Left renal cortex interstitium (tissue), 4 donors: ENCODE measurements around the gene PUM1. TPM values are rescaled to one million over a fixed set of nuclear protein-coding genes. Genes with fewer than 3 reads are reported as not detected.
"Not testable (repeated sequence)": the region's sequence is repeated elsewhere in the genome, so short reads cannot be mapped to it uniquely, and the experiment has no call there.

Experiments
- DNase-seq, 4 donors: peaks; one replicate each; pipeline ENCODE4 v3.0.0-alpha.2; 2013; ENCODE audit warnings: low read depth in 4 of 4, low spot score in 2 of 4, missing footprints in 1 of 4
- polyA plus RNA-seq, 4 donors: library from polyadenylated mRNA; unstranded; fragments of 120-200 nt; gene quantifications; one replicate each; pipeline ENCODE4 v1.2.1, GENCODE V29; 2013; ENCODE audit not compliant: insufficient read length in 4 of 4

PUM1 gene
- polyA plus RNA-seq, 4 donors: 92.1 to 126 (median 115) TPM

DNA sequence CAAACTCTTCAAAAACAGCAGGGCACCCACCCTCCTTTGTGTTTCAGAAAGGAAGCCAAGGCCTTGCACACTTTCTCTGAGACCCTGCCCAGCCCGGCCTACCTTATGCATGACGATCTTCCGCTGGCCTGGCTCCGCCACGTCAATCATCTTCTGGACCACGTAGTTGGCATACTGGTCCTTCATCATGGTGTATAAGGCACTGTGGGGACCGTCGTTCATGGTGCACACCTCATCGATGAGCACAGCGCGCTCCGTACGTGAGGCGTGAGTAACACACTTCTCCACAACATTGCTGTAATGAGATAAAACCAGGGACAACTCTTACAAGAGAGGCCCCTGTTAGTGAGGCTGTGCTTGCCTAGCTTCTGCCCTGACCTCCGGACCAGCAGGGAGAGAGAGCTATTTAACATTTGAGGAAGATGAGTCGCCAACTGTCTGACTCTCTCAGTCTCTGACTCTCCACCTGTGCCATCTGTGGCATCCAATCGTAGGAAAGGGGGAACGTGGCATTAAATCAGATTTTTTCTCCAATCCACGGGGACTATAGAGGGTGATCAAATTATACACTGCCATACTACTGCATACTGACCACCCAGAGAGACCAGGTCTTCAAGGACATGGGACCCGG, 128.9 kb downstream of the PUM1 start:
- no peak for DNase-seq

DNA sequence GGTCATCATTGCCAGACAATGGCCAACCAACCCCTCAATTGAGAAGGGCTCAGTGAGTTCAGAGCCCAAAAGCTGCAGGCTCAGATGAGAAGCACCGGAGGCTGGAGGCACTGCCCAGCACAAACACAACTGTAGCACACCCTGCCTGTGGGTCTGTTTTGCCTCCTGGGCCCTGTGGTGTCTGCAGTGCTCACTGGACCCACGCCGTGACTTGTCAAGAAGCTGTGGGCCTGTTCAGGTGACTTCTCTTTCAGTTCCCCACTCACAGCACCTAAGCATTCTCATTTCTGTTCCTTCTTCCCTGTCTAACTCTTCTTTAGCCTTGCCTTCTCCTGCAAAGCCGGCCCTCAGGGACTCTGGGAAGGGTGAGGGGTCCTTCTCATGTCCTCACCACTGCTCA, 129.8 kb downstream of the PUM1 start:
- DNase-seq: not testable (repeated sequence)

DNA sequence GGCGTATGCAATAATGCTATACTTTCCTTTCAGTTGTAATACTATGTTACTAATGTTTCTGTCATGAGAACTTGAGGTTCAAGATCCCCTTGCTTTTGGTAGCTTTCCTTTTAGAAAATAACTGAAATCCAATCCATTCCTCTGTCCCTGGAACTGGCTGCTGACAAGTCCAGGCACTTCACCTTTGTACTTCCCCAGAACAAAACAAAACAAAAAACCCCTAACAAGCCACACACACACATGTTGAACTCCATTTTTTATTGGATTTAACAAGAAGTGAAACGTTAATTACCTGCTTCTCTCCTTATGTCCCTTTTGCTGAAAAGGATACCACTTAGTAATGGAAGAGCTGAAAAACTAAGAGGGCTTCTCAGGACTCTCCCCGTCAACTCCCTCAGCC, 130.9 kb downstream of the PUM1 start:
- no peak for DNase-seq

DNA sequence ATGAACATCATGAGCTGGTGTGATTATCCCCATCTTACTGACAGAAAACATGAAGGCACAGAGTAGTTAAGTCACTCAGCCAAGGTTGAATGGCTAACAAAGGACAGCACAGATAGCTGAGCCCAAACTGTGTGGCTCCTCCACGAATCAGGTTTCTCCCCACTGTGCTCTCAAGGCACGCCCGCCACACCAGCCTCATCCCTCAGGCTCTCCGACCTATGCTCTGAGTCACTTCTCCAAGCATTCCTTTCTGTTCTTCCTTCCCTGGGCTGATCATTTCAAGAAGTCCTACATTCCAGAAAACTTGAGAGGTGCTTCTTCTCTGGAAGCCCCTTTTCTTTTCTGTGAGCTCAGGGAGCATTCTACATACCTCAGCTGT, 131.7 kb downstream of the PUM1 start:
- DNase-seq: no peak

DNA sequence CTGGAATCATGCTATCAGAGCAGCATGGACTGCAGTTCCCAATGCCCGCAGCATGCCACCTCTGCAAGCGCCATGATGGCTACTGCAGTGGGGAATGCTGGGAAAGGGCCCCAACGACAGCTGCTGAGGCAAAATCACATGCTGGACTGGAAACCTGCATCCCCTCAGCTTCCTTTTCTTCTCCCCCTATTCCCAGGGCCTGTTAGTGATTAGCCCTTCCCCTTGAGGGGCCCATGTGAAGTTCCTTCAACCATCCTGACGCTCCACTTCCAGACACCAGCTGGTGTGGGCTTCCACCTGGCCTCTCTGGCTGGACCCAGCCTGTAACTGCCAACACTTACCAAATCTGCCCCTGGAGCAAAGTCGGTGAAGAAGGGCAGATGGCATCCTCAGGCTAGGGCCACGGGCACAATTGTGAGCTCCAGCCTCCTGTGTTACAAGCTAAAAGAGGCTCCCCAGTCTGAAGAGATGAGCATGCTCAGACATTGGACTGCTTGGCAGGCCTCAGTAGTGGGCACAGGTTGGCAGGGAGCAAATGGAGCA, 134.8 kb downstream of the PUM1 start:
- no peak for DNase-seq

DNA sequence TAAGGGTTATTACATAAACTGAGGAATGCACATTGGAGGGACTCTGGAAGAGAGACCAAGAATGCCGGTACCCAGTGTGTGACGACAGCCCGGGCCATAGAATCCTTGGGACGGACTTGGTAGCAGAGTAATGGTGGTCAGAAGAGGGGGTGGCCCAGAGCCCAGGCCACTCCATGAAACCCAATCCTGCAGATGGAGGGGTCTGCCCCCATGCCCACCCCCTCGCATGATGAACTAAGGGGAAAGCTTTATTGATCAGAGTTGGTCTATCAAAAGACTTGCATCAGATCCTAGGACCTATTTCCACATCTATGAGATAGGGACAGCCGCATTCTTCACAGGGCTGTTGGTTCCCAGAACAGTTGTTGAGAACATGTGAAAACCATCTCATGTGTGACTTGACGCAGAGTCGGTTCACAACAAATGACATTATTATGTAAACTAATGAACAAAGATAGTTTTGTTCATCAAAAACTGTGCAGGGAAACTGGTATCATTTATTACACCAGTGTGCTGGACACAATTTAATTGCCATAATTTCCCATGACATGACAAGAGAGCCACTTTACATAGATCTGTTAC, 135.5 kb downstream of the PUM1 start:
- no peak for DNase-seq

DNA sequence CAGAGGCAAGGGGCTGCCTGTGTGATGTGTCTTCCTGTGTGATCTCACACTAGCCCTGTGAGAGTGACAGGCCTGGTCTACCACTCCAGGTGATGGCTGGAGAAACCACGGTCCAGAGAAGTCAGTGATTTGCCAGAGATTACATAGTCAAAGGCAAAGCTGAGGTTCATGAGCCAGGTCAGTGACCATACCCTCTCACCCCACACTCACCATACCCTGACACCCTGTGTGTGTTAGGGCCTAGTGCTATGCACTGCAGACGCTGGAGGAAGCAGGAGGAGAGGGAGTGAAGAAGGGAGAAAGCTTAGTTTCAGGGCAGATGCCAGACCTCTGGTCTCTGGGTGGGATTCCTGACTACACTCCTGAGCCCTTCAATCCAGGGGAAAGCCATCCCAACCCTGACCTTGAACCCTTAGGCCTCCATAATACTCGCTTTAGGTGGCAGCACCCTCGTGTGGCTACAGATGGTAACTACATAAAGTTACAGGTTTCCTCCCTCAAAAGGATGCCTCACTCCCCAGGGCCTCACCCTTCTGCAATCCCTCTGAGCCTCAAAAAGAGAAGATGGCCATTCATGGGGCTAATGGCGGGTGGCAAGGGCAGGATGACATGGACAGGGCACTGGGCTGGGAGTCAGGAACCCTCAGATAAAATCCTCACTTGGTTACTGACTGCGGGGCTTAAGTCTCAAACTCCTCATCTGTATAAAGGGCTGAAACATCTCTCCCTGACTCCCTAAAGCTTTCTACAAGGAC, 136.2 kb downstream of the PUM1 start:
- DNase-seq: no peak

DNA sequence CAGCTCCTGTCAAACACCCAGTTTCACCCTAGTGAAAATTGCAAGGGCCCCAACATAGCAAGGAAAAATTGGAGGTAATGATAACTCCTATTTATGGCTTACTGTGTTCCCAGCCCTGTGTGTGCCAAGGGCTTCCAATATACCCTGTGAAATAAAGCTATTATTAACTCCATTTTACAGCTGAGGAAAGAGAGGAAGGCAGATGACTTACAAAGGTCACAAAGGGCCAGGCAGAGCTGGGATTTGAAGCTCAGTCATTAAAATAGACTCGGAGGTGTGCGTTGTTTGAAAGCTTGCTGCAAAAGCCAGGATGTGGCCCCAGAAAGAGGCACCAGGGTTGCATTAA, 136.8 kb downstream of the PUM1 start:
- no peak for DNase-seq

DNA sequence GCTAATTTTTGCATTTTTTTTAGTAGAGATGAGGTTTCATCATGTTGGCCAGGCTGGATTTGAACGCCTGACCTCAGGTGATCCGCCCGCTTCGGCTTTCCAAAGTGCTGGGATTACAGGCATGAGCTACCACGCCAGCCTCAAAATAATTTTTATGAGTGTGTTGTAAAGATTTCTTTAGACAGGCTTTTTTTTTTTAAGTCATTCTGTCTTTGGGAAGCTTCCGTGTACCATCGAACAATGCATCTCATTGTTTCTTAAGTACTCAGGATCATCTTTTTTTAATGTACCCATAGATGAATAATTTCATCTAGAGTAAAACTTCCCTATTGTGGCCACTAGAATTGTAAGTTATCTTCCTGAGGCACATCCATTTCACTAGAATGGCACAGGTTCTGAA, 137.3 kb downstream of the PUM1 start:
- DNase-seq: no peak

DNA sequence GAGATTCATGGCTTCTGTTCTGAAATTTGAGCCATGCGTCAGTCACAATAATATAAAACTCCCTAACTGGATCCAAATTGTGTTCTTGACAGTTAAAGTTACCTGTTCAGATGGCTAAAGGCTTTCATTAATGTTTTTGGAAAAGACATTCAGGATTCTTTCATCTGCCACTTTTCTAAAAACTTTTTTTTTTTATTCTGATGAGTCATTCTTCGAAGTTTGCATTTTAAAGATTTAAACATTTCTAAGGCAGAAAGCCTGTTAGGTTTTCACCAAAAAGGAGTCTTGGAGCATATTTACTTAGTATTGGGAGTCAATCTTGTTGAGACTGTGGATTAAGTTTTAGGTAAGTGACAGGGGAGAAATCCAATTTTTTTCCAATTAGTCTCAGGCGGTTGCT, 138.1 kb downstream of the PUM1 start:
- no peak for DNase-seq

DNA sequence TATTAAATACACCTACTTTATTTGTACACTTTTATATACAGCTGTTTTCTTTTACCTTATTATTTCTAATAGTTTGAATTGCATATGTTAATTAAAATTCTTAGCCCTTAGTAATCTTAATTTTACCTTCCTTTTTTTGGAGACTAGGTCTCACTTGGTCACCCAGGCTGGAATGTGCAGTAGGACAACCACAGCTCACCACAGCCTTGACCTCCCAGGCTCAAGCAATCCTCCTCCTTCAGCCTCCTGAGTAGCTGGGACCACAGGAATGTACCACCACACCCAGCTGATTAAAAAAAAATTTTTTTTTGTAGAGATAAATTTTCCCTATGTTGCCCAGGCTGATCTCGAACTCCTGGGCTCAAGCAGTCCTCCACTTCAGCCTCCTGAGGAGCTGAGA, 141.9 kb downstream of the PUM1 start:
- no peak for DNase-seq

DNA sequence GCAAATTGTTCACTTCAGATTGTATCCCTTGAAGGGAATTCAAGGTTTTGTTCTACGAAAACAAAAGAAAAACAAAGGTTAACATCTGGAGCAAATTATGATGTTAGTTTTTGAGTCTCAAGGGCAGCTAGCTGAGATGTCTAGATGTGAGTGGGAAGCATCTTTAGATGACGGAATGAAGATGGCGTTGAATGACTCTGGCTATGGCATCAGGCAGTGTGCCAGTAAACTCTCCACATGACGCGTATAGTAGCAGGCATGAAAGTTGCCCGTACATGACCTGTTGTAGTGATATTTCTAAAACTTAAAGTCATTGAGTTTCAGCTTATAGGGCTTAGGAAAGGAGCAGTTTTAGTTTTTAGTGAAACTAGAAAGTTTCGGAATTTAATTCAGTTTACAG, 144.7 kb downstream of the PUM1 start:
- no peak for DNase-seq

DNA sequence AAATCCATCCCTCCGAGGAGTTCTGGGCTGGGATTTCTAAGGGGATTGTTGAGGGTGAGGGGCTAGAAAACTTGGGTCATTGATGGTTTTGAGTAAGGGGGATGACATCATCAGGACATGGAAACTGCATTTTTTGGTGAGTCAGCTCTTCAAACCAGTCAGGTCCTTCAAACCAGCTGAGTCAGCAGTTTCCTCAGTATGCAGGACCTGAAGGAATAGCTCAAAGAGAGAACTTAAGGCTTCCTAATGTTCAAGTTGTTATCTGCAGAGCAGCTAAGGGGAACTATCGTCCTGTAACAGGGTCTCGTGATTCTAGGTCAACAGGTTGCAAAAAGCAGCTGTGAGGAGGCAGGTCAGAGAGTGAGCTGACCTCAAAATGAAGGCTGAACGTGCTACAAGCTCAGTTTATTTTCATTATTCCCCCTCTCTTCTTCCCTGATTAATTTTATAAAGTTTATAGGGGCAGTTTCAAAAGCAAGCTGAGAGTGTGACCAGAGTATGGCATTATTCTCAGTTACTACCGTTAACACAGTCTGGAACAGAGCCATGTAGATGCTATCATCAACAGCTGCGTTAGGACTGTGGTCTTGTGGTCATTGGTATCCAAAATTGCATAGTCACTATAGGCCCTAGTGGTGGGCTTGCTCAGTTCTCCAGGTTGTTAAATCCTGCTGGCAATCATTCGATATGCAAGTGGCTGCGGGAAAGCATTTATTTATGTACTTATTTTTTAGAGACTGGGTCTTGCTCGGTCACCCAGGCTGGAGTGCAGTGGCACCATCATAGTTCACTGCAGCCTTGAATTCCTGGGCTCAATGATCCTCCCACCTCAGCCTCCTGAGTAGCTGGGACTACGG, 146.3 kb downstream of the PUM1 start:
- no peak for DNase-seq

DNA sequence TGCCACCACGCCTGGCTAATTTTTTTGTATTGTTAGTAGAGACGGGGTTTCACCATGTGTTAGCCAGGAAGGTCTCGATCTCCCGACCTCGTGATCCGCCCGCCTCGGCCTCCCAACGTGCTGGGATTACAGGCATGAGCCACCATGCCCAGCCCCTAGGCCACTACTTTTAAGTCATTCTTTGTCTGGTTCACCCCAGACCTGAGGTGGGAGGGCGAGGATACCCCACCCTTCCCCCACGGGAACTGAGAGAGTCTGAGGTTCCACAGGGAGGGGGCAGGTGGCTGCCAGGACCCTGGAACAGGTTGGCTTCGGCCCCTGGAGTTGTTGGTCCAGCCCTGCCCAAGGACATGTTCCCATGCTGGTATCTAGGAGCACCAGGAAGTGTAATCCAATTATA, 149.2 kb downstream of the PUM1 start:
- DNase-seq: no peak

DNA sequence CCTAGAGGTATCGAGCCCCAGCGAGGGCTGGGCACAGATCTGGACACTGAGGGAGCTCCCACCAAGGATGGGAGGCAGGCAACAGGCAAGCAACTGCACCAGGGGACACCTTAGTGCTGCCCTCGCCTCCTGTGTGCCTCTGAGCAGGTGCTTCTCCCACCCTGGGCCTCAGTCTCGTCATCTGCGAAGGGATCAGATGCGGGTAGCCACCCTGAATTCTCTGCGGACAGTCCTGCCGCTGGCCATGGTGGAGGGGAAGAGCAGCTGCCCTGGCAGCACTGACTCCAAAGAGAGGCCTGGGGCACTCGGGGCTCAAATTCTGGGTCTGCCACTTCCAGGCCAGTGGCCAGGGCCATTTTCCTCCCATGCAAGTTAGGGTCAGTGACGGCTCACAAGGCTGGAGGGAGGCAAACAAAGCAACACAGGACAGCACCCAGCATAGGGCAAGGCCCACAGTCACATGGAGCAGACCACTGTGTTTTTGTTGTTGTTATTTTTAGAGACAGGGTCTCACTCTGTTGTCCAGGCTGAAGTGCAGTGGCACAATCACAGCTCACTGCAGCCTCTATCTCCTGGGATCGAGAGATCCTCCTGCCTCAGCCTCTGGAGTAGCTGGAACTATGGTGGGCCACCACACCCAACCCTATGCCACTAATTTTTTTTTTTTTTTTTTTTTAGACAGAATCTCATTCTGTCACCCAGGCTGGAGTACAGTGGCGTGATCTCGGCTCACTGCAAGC, 149.9 kb downstream of the PUM1 start:
- no peak for DNase-seq

DNA sequence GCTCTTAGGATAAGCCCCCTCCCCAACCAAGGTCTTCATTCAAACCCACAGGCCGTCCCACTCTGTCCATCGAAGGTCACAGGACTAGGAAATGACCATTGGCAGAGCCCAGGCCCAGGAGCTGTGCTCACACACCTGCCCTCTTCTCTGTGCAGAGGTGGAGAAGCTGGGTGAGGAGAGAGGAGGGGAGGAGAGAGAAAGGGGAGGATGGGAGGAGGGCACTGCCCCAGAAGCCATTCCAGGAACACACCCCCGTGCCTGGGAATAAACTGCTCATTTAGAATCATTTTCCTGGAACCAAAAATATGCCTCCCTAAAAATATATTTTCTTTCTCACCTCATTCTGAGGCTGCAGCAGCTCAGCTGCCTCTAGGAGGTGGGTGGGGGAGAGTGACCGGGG, 150.6 kb downstream of the PUM1 start:
- no peak for DNase-seq

DNA sequence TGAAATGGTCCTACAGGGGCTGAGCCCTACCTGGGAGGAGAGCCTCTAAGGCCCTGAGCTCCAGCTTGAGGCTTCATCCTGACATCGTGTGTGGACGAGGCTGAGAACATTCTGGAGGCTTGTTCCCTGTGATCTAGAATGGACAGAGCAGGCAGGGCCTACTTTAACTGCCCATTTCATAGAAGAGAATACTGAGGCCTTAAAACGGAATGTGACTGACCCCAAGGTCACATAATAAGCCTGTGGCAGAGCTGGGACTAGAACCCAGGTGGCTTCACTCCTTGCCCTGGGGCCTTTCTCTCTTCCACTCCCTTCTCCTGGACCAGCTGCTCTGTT, 151.0 kb downstream of the PUM1 start:
- DNase-seq: no peak

DNA sequence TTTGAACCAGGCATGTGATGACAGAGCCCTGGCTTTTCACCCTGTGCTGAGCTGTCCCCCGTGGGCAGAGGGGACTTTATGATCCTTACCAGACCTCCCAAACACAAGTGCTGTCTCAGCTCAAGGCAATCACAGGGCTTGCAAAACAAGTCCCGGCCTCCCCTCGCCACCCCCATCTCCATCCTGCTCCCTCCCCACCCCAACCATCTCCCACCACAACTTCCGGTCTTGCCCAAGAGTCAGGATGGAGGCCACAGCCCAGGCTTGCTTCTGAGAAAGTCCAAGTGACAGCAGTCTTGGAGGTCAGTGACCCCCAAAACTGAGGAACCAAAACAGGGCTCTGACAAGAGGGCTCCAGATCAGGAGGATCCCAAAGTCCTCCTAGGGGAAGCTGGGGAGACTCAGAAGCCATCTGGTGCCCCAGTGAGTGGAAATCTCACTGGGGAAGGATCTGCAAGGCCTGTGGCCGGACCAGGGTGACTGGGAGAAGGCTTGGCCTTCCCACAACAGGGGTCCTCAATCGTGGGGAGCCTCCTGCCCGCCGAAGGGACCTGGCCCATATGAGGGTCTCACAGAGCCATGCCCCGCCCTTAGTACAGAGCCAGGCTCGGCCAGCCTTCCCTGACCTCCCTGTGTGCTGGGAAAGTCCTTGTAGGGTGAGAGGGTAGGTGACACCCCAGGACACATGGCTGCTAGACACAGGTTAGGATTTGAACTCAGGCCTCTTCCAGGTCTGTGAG, 152.4 kb downstream of the PUM1 start:
- DNase-seq: no peak

DNA sequence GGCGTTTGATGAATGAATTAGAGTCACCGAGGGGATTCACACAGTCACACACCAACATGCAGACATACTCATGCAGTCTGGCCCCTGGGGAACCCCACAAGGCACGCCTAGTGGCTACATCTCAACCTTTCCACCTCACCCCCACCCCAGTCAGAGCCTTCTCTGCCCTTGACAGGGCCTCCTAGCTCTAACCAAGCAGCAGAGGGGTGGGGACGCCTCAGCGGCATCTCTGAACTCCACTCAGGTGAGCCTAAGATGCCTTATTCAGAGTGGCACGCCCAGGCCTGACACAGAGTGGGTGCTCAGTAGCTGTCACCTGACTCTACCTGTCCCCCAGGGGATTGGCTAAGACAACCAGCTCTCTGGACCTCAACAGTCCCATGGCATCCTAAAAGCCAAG, 153.3 kb downstream of the PUM1 start:
- DNase-seq: no peak
